MCF 10A (cell line): ENCODE data around the gene SERPINB6. TPM values are rescaled to one million over a fixed set of nuclear protein-coding genes. Genes with fewer than 3 reads are reported as not detected.

Source experiments
- BruUV-seq: library from RNA; stranded (reverse); fragments of 400-500 nt; replicated peaks from 2 replicates; lab custom pipeline; 2021; lab: Mats Ljungman, UMichigan
- CTCF ChIA-PET: fragments of 300-600 bp; sonication (Branson Sonifier 250); formaldehyde crosslinking; extraction: SDS; loops from one replicate; lab custom pipeline; 2021; ENCODE audit warnings: antibody characterized with exemption, inconsistent platforms; lab: Yijun Ruan, JAX
- POLR2A ChIA-PET: fragments of 300-600, 350-650 bp; sonication (Branson Sonifier 250); formaldehyde crosslinking; extraction: SDS; loops from one replicate; lab custom pipeline; 2020; ENCODE audit warnings: antibody characterized with exemption, inconsistent platforms; lab: Yijun Ruan, JAX
- DNase-seq: peaks from one replicate; pipeline ENCODE4 v3.0.0-alpha.2; 2018; ENCODE audit not compliant: unreplicated experiment
- H3K27ac Mint-ChIP-seq: one replicate; pipeline ENCODE4 v1.8.0; 2022; ENCODE audit warnings: mild to moderate bottlenecking, low read depth, mixed read lengths; ENCODE audit not compliant: unreplicated experiment
- H3K27me3 Mint-ChIP-seq: one replicate; pipeline ENCODE4 v1.8.0; 2022; ENCODE audit warnings: mixed read lengths; ENCODE audit not compliant: insufficient read depth, unreplicated experiment
- H3K36me3 Mint-ChIP-seq: one replicate; pipeline ENCODE4 v1.8.0; 2022; ENCODE audit warnings: mild to moderate bottlenecking, moderate library complexity, mixed read lengths; ENCODE audit not compliant: insufficient read depth, unreplicated experiment
- H3K4me1 Mint-ChIP-seq: one replicate; pipeline ENCODE4 v1.8.0; 2022; ENCODE audit warnings: mixed read lengths; ENCODE audit not compliant: insufficient read depth, unreplicated experiment
- H3K4me3 Mint-ChIP-seq: one replicate; pipeline ENCODE4 v1.8.0; 2022; ENCODE audit warnings: mild to moderate bottlenecking, moderate library complexity, mixed read lengths; ENCODE audit not compliant: unreplicated experiment
- H3K9me3 Mint-ChIP-seq: one replicate; pipeline ENCODE4 v1.8.0; 2022; ENCODE audit warnings: mixed read lengths; ENCODE audit not compliant: unreplicated experiment
- intact Hi-C: fragments of 100-400 bp; cut with micrococcal nuclease; formaldehyde crosslinking; loops from 2 replicates; pipeline ENCODE4 v1.14.1; 2022
- total RNA-seq: library from RNA; stranded (reverse); gene quantifications from 2 replicates; pipeline ENCODE4 v1.2.3, GENCODE V29; 2022
- TF ChIP-seq, protein P1 (sequence below): fragments of 200-600 bp; IDR thresholded peaks from one replicate; pipeline ENCODE4 v1.8.0; 2022; ENCODE audit warnings: antibody characterized with exemption, mild to moderate bottlenecking; ENCODE audit not compliant: unreplicated experiment

The SERPINB6 gene
- total RNA-seq, 1 experiment from 2014 or later = 75.6 TPM

DNA sequence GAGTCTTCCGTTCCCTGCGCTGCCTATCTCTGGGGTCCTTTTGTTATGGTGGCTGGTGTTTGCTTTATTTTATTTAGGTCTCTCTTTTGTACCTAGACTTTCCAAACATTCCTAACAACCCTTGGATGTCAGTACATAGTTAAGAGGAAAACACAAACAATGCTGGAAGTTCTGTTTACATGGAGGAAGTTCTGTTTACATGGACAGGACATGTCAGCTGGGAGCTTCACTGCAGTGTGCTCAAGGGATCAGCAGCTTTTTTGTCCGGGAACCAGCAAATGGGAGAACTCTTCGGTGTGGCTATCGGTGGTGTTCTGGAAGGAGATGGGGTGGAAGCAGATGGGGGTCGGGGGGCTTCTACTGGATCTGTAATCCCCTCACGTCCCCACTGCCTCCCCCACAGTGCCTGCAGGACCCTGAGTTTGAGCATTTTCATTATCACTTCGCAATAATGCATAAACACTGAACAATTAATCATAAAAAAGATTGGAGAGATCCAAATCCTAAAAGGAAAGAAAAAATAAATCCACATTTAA lies 2.7 kb downstream of the SERPINB6 start:
- Mint-ChIP-seq H3K27me3 (no peaks in the 10 kb centered on the region), H3K36me3 (peaks cover 11% of the 10 kb centered on the region), H3K4me3 (no peak overlapping the region), H3K27ac (peak overlapping the region; percentile 88), H3K9me3 (no peaks in the 10 kb centered on the region), H3K4me1 (peaks cover 6% of the 10 kb centered on the region)
- POLR2A ChIA-PET = interaction anchor here (1.1 kb wide), 1 partner anchor 202 kb away, joined by 4 read pairs; no protein-coding TSS in a partner anchor
- intact Hi-C loops = no loop called here
- DNase-seq = no peak
- BruUV-seq = no TSS peak
- TF ChIP-seq, protein P1, sequence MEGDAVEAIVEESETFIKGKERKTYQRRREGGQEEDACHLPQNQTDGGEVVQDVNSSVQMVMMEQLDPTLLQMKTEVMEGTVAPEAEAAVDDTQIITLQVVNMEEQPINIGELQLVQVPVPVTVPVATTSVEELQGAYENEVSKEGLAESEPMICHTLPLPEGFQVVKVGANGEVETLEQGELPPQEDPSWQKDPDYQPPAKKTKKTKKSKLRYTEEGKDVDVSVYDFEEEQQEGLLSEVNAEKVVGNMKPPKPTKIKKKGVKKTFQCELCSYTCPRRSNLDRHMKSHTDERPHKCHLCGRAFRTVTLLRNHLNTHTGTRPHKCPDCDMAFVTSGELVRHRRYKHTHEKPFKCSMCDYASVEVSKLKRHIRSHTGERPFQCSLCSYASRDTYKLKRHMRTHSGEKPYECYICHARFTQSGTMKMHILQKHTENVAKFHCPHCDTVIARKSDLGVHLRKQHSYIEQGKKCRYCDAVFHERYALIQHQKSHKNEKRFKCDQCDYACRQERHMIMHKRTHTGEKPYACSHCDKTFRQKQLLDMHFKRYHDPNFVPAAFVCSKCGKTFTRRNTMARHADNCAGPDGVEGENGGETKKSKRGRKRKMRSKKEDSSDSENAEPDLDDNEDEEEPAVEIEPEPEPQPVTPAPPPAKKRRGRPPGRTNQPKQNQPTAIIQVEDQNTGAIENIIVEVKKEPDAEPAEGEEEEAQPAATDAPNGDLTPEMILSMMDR = no peak
- CTCF ChIA-PET = interaction anchor here (0.6 kb wide), 1 partner anchor 11 kb away, joined by 3 read pairs; no protein-coding TSS in a partner anchor

DNA sequence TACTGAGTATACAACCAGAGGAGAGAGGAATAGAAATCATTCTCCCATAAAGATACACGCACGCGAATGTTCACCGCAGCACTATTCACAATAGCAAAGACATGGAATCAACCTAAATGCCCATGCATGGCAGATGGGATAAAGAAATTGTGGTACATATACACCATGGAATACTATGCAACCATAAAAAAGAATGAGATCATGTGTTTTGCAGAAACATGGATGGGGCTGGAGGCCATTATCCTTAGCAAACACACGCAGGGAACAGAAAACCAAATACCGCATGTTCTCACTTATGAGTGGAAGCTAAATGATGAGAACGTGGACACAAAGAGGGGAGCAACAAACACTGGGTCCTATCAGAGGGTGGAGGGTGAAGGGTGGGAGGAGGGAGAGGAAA lies 3.4 kb downstream of the SERPINB6 start:
- CTCF ChIA-PET = no interaction called here
- POLR2A ChIA-PET = no interaction called here
- H3K27me3 Mint-ChIP-seq = no peaks in the 10 kb centered on the region
- intact Hi-C loops = no loop called here
- peaks cover 11% of the 10 kb centered on the region for H3K36me3 Mint-ChIP-seq
- BruUV-seq = no TSS peak
- H3K4me1 Mint-ChIP-seq = peaks cover 6% of the 10 kb centered on the region
- TF ChIP-seq, protein P1 = no peak
- H3K9me3 Mint-ChIP-seq = no peaks in the 10 kb centered on the region
- H3K4me3 Mint-ChIP-seq = no peak overlapping the region
- DNase-seq = no peak
- no peak overlapping the region for H3K27ac Mint-ChIP-seq

DNA sequence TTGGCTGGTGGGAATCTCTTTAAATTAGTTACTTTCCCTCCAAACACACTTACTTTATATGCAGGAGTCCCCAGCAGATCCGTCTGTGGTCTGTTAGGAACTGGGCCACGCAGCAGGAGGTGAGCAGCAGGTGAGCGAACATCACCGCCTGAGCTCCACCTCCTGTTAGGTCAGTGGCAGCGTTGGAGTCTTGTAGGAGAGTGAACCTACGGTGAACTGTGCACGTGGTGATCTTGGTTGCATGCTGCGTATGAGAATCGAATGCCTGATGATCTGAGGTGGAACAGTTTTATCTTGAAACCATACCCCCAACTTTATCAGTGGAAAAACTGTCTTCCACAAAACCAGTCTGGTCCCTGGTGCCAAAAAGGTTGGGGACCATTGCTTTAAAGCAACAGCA lies 5.0 kb downstream of the SERPINB6 start:
- H3K27ac Mint-ChIP-seq = no peak overlapping the region
- no peak for DNase-seq
- H3K9me3 Mint-ChIP-seq = no peaks in the 10 kb centered on the region
- no TSS peak for BruUV-seq
- H3K4me1 Mint-ChIP-seq = peaks cover 6% of the 10 kb centered on the region
- ChIA-PET POLR2A (interaction anchor here (1.0 to 1.6 kb wide), 3 partner anchors 9 to 24 kb away, joined by 3 to 4 read pairs (median 4); no protein-coding TSS in a partner anchor), CTCF (interaction anchor here (1.0 to 1.7 kb wide), 2 partner anchors 34 to 216 kb away, joined by 3 to 4 read pairs; partner anchors contain the start of gene MYLK4)
- H3K36me3 Mint-ChIP-seq = peaks cover 6% of the 10 kb centered on the region
- TF ChIP-seq, protein P1 = no peak
- H3K4me3 Mint-ChIP-seq = no peak overlapping the region
- intact Hi-C loops = no loop called here
- H3K27me3 Mint-ChIP-seq = no peaks in the 10 kb centered on the region

DNA sequence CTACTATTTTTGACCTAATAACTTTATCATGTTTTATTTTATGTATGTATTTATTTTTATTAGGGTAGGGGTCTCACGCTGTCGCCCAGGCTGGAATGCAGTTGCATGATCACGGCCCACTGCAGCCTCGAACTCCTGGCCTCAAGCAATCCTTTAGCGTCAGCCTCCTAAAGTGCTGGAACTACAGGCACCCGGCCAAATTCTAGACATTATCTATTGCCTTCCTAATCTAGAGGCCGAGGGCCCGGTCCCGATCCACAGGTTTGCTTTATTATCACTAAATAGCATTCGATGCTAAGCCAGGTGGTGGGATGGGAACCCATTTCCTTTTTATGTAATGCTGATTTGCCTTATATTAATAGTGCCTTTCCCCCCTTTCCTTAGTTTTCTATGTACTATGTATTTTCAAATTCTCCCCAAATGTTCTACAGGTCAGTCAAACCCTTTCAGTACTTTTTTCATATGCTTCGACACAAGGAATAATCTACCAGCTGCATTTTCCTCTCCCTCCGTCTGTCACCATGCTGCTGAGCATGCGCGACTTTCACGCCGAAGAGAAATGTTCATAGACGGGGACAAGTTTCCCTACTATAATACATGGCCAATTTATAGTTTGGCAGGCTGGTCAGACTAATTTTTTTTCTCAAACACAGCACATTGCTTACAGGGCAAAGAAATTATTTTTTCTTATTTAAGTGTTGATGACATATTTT lies 6.4 kb downstream of the SERPINB6 start:
- ChIA-PET CTCF (no interaction called here), POLR2A (interaction anchor here (0.5 kb wide), 1 partner anchor 397 kb away, joined by 3 read pairs; no protein-coding TSS in a partner anchor)
- intact Hi-C loops = no loop called here
- Mint-ChIP-seq H3K36me3 (peaks cover 6% of the 10 kb centered on the region), H3K27me3 (no peaks in the 10 kb centered on the region), H3K4me1 (peaks cover 6% of the 10 kb centered on the region), H3K27ac (no peak overlapping the region), H3K9me3 (no peaks in the 10 kb centered on the region), H3K4me3 (no peak overlapping the region)
- TF ChIP-seq, protein P1 = no peak
- DNase-seq = no peak
- no TSS peak for BruUV-seq
